ENCODE results near the gene TMEM198. TPM values are rescaled to one million over a fixed set of nuclear protein-coding genes. Genes with fewer than 3 reads are reported as not detected.

TMEM198 gene
- total and polyA plus RNA-seq, 2 experiments from 2014 or later: 1.7 to 5.8 TPM

DNA sequence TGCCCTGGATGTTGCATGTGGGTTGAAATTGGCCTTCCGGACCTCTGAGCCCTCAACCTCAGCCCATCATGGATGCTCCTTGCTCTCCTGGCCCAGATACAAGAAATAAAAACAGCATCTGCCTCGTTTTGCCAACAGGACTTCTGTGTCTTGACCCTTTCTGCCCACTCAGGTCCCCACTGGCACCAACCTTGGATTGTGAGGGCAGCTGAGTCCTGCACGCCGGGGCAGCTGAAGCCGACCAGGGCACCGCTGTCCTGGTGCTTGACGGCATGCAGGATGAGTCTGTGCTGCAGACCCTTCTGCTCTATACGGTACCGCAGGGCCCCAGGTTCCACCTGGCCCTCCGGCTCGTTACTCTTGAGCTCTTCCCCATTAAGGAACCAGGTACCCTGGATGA lies 22.8 kb downstream of the TMEM198 start:
- no peak for TF ChIP-seq EZH2 (IDR thresholded peaks at IDR 0.05; ENCODE audit: insufficient read depth, poor library complexity, severe bottlenecking)
- TF ChIP-seq EZH2phosphoT487 (IDR thresholded peaks at IDR 0.05; ENCODE audit: insufficient read depth, low read depth): no peak
- in situ Hi-C loops (cut with MboI): no loop called here
- H3K36me3 ChIP-seq (ENCODE audit: low read depth): no peaks in the 10 kb centered on the region
- H3K4me2 ChIP-seq (ENCODE audit: unreplicated experiment): no peak overlapping the region
- peaks cover 15% of the 10 kb centered on the region; the same call in 1 of the 2 replicates for H3K79me2 ChIP-seq (ENCODE audit: insufficient read depth)
- no peak for DNase-seq
- no peaks in the 10 kb centered on the region for H4K20me1 ChIP-seq (ENCODE audit: insufficient read depth)
- no peak overlapping the region for H2AFZ ChIP-seq
- H3K9me2 ChIP-seq (ENCODE audit: insufficient read depth): no peaks in the 10 kb centered on the region
- peaks cover 6% of the 10 kb centered on the region; the same call in 1 of the 2 replicates for H3K4me1 ChIP-seq (ENCODE audit: insufficient read depth)
- no peak overlapping the region for H3K9ac ChIP-seq
- H3K9me3 ChIP-seq (ENCODE audit: low read depth): no peaks in the 10 kb centered on the region
- H3K27ac ChIP-seq: no peak overlapping the region
- no peaks in the 10 kb centered on the region for H3K27me3 ChIP-seq (replicated peaks; ENCODE audit: insufficient read depth)
- WGBS, 2 experiments (ENCODE audit: low coverage in 1 of 2, low lambda C conversion rate in 2 of 2, missing lambda C conversion rate in 2 of 2): 90 to 93% methylated on average over 11 of the region's 11 CpGs
- no peak overlapping the region for H3K4me3 ChIP-seq
- no peaks in the 10 kb centered on the region for H3F3A ChIP-seq (ENCODE audit: insufficient read depth)

DNA sequence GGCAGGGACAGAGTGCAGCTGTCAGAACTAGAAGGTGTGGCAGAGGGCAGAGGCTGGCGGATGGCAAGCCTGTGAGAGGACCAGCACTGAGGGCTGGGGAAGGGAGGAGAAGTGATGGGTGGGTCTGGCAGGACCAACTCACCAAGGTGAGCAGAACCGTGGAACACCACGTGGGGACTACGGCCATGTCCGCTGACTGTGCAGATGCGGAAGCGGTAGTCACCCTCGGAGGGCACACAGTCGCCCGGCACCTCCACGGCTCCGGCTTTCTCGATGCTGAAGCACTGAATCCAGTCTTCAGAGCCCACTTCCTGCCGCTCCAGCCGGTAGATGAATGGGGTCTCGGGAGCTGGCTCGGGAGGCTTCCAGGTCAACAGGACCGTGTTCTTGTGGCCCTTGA lies 23.3 kb downstream of the TMEM198 start:
- Histone ChIP-seq H3K27ac (no peak overlapping the region), H3K9me3 (ENCODE audit: low read depth) (no peaks in the 10 kb centered on the region), H3F3A (ENCODE audit: insufficient read depth) (no peaks in the 10 kb centered on the region), H3K4me1 (ENCODE audit: insufficient read depth) (peaks cover 6% of the 10 kb centered on the region; the same call in 1 of the 2 replicates), H4K20me1 (ENCODE audit: insufficient read depth) (no peaks in the 10 kb centered on the region), H3K9ac (no peak overlapping the region), H3K36me3 (ENCODE audit: low read depth) (no peaks in the 10 kb centered on the region), H3K4me2 (ENCODE audit: unreplicated experiment) (no peak overlapping the region), H3K4me3 (no peak overlapping the region), H3K79me2 (ENCODE audit: insufficient read depth) (peaks cover 15% of the 10 kb centered on the region; the same call in 1 of the 2 replicates), H3K9me2 (ENCODE audit: insufficient read depth) (no peaks in the 10 kb centered on the region), H2AFZ (no peak overlapping the region), H3K27me3 (replicated peaks; ENCODE audit: insufficient read depth) (no peaks in the 10 kb centered on the region)
- 95% methylated on average over 18 of the region's 18 CpGs for WGBS, 2 experiments (ENCODE audit: low coverage in 1 of 2, low lambda C conversion rate in 2 of 2, missing lambda C conversion rate in 2 of 2)
- no peak for DNase-seq
- in situ Hi-C loops (cut with MboI): no loop called here
- TF ChIP-seq EZH2 (IDR thresholded peaks at IDR 0.05; ENCODE audit: insufficient read depth, poor library complexity, severe bottlenecking): no peak
- TF ChIP-seq EZH2phosphoT487 (IDR thresholded peaks at IDR 0.05; ENCODE audit: insufficient read depth, low read depth): no peak

DNA sequence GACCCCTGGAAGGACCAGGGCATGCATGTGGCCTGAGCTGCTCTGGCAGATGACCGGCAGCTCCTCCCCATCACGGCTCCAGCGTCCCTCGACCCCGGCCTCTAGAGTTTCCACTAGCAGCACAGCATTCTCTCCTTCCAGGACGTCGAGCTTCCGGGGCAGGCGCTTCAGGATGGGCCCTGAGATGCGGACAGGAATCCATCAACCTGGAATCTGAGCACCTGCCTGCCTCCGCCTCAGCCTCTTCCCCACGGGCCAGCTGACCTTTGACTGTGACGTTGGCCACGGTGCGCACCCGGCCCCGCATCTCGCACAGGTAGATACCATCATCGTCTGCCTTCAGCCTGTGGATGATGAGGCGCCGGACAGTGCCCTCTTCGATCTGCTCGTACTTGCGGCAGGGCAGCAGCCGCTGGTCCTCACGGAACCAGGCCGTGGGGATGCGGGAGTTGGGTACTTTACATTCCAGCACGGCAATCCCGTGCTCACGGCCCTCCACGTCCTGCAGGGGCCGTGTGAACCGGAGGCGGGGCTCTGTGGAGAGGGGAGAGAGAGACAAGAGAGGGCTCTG lies 24.0 kb downstream of the TMEM198 start:
- H4K20me1 ChIP-seq (ENCODE audit: insufficient read depth): no peaks in the 10 kb centered on the region
- in situ Hi-C loops (cut with MboI): no loop called here
- no peak overlapping the region for H3K4me3 ChIP-seq
- H3K9ac ChIP-seq: no peak overlapping the region
- 92 to 96% methylated on average over 27 to 35 of the region's 35 CpGs for WGBS, 2 experiments (ENCODE audit: low coverage in 1 of 2, low lambda C conversion rate in 2 of 2, missing lambda C conversion rate in 2 of 2)
- no peaks in the 10 kb centered on the region for H3F3A ChIP-seq (ENCODE audit: insufficient read depth)
- peaks cover 15% of the 10 kb centered on the region; the same call in 1 of the 2 replicates for H3K79me2 ChIP-seq (ENCODE audit: insufficient read depth)
- H3K36me3 ChIP-seq (ENCODE audit: low read depth): no peaks in the 10 kb centered on the region
- no peaks in the 10 kb centered on the region for H3K27me3 ChIP-seq (replicated peaks; ENCODE audit: insufficient read depth)
- peaks cover 6% of the 10 kb centered on the region; the same call in 1 of the 2 replicates for H3K4me1 ChIP-seq (ENCODE audit: insufficient read depth)
- TF ChIP-seq EZH2phosphoT487 (IDR thresholded peaks at IDR 0.05; ENCODE audit: insufficient read depth, low read depth): no peak
- no peak for TF ChIP-seq EZH2 (IDR thresholded peaks at IDR 0.05; ENCODE audit: insufficient read depth, poor library complexity, severe bottlenecking)
- H3K9me2 ChIP-seq (ENCODE audit: insufficient read depth): no peaks in the 10 kb centered on the region
- DNase-seq: no peak
- no peak overlapping the region for H2AFZ ChIP-seq
- H3K27ac ChIP-seq: no peak overlapping the region
- no peak overlapping the region for H3K4me2 ChIP-seq (ENCODE audit: unreplicated experiment)
- no peaks in the 10 kb centered on the region for H3K9me3 ChIP-seq (ENCODE audit: low read depth)

DNA sequence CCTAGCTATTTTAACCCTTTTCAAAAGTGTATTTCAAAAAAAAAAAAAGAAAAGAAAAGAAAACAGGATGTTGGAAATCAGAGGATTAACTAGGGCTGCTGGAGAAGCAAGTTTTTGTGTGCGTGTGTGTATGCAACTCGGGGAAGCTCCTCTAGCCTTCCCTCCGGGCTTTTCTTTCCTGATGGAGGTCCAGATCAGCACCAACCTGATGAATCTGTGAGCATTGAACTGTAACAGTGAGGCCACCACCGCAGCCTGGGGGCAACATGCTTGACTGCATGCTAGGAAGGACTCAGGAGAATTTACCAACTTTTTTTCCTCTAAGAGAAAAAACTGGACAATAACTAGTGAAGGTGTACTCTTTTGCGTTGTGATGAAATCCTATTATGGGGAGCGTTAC lies 25.2 kb downstream of the TMEM198 start:
- Histone ChIP-seq H2AFZ (no peak overlapping the region), H3K4me1 (ENCODE audit: insufficient read depth) (peaks cover 6% of the 10 kb centered on the region; the same call in 1 of the 2 replicates), H3K9me2 (ENCODE audit: insufficient read depth) (no peaks in the 10 kb centered on the region), H3K79me2 (ENCODE audit: insufficient read depth) (peaks cover 15% of the 10 kb centered on the region; the same call in 1 of the 2 replicates), H3F3A (ENCODE audit: insufficient read depth) (no peaks in the 10 kb centered on the region), H3K27ac (no peak overlapping the region), H3K4me2 (ENCODE audit: unreplicated experiment) (no peak overlapping the region), H3K4me3 (no peak overlapping the region), H4K20me1 (ENCODE audit: insufficient read depth) (no peaks in the 10 kb centered on the region), H3K27me3 (replicated peaks; ENCODE audit: insufficient read depth) (no peaks in the 10 kb centered on the region), H3K9me3 (ENCODE audit: low read depth) (no peaks in the 10 kb centered on the region), H3K9ac (no peak overlapping the region), H3K36me3 (ENCODE audit: low read depth) (no peaks in the 10 kb centered on the region)
- no peak for TF ChIP-seq EZH2 (IDR thresholded peaks at IDR 0.05; ENCODE audit: insufficient read depth, poor library complexity, severe bottlenecking)
- TF ChIP-seq EZH2phosphoT487 (IDR thresholded peaks at IDR 0.05; ENCODE audit: insufficient read depth, low read depth): no peak
- DNase-seq: no peak
- 91 to 95% methylated on average over 6 of the region's 6 CpGs for WGBS, 2 experiments (ENCODE audit: low coverage in 1 of 2, low lambda C conversion rate in 2 of 2, missing lambda C conversion rate in 2 of 2)
- in situ Hi-C loops (cut with MboI): no loop called here

Data from GM23248 (cell line).